ENCODE measurements around the gene MED10.

The MED10 gene

GRCh38 chr5:6356578-6357164 lies 21.7 kb downstream of the MED10 start:
- no peak for ATAC-seq
- no peak for TF ChIP-seq TSHZ2 (CRISPR knock-in tag; IDR thresholded peaks at IDR 0.05)
- no peak for TF ChIP-seq GLIS3 (CRISPR knock-in tag; IDR thresholded peaks at IDR 0.05)
- TF ChIP-seq OSR1 (CRISPR knock-in tag; IDR thresholded peaks at IDR 0.05): no peak
- TF ChIP-seq TCF4 (CRISPR knock-in tag; IDR thresholded peaks at IDR 0.05; ENCODE audit: borderline replicate concordance): no peak
- TF ChIP-seq ZFP3 (CRISPR knock-in tag; IDR thresholded peaks at IDR 0.05): no peak
- TF ChIP-seq CREB5 (CRISPR knock-in tag; IDR thresholded peaks at IDR 0.05; ENCODE audit: low read depth): no peak

GRCh38 chr5:6355294-6355693 lies 23.1 kb downstream of the MED10 start:
- no peak for ATAC-seq
- no peak for TF ChIP-seq GLIS3 (CRISPR knock-in tag; IDR thresholded peaks at IDR 0.05)
- TF ChIP-seq PPARA (CRISPR knock-in tag; IDR thresholded peaks at IDR 0.05; ENCODE audit: borderline replicate concordance): no peak
- no peak for TF ChIP-seq ZFP3 (CRISPR knock-in tag; IDR thresholded peaks at IDR 0.05)
- no peak for TF ChIP-seq ARNTL (CRISPR knock-in tag; IDR thresholded peaks at IDR 0.05; ENCODE audit: borderline replicate concordance, low read depth)
- TF ChIP-seq POU6F1 (CRISPR knock-in tag; IDR thresholded peaks at IDR 0.05; ENCODE audit: borderline replicate concordance, low read depth): no peak
- TF ChIP-seq CREB5 (CRISPR knock-in tag; IDR thresholded peaks at IDR 0.05; ENCODE audit: low read depth): no peak
- no peak for TF ChIP-seq ZC3H10 (CRISPR knock-in tag; IDR thresholded peaks at IDR 0.05)
- TF ChIP-seq ZFP30 (CRISPR knock-in tag; IDR thresholded peaks at IDR 0.05): no peak
- no peak for TF ChIP-seq ZNF70 (CRISPR knock-in tag; IDR thresholded peaks at IDR 0.05)
- TF ChIP-seq SNAI2 (CRISPR knock-in tag; IDR thresholded peaks at IDR 0.05): no peak
- no peak for TF ChIP-seq TOX (CRISPR knock-in tag; IDR thresholded peaks at IDR 0.05; ENCODE audit: borderline replicate concordance)
- TF ChIP-seq CSDC2 (CRISPR knock-in tag; IDR thresholded peaks at IDR 0.05): no peak
- TF ChIP-seq ESRRG (CRISPR knock-in tag; IDR thresholded peaks at IDR 0.05): no peak

- TF ChIP-seq ZFP3 (CRISPR knock-in tag; IDR thresholded peaks at IDR 0.05): no peak
- TF ChIP-seq POU6F1 (CRISPR knock-in tag; IDR thresholded peaks at IDR 0.05; ENCODE audit: borderline replicate concordance, low read depth): no peak
- no peak for TF ChIP-seq BACH2 (CRISPR knock-in tag; IDR thresholded peaks at IDR 0.05; ENCODE audit: borderline replicate concordance)
- no peak for TF ChIP-seq TSHZ2 (CRISPR knock-in tag; IDR thresholded peaks at IDR 0.05)
- no peak for TF ChIP-seq SNAI2 (CRISPR knock-in tag; IDR thresholded peaks at IDR 0.05)
- TF ChIP-seq TCF4 (CRISPR knock-in tag; IDR thresholded peaks at IDR 0.05; ENCODE audit: borderline replicate concordance): no peak
- no peak for TF ChIP-seq ZNF565 (CRISPR knock-in tag; conservative IDR thresholded peaks at IDR 0.05; ENCODE audit: low read depth)
- no peak for ATAC-seq
Measured at GRCh38 chr5:6354848-6355247, 23.5 kb downstream of the MED10 start.
